HepG2 (cell line): ENCODE results near the gene RARG. TPM values are rescaled to one million over a fixed set of nuclear protein-coding genes. Genes with fewer than 3 reads are reported as not detected.
A peak's percentile ranks its signal among the peaks of the same experiment; 100 is the strongest.

Experiments
- ARID3A ChIP-seq: IDR thresholded peaks from 2 replicates; pipeline ENCODE4 v1.6.1; 2012; ENCODE audit warnings: low read depth, low read length, improper control_type of control experiment
- CERS6 ChIP-seq: sonication (generic); formaldehyde crosslinking; IDR thresholded peaks from 2 replicates; pipeline ENCODE4 v1.5.0; 2020; ENCODE audit warnings: missing genetic modification reagents
- GLI4 ChIP-seq: sonication (generic); formaldehyde crosslinking; IDR thresholded peaks from 2 replicates; pipeline ENCODE4 v1.5.1; 2020; ENCODE audit warnings: missing genetic modification reagents, mild to moderate bottlenecking, moderate library complexity, borderline replicate concordance
- GMEB1 ChIP-seq: sonication (generic); formaldehyde crosslinking; IDR thresholded peaks from 2 replicates; pipeline ENCODE4 v1.5.1; 2020; ENCODE audit warnings: missing genetic modification reagents, mild to moderate bottlenecking, borderline replicate concordance
- LBX2 ChIP-seq: sonication (generic); formaldehyde crosslinking; IDR thresholded peaks from 2 replicates; pipeline ENCODE4 v1.5.0; 2020; ENCODE audit warnings: missing genetic modification reagents, mild to moderate bottlenecking, borderline replicate concordance
- NKX3-1 ChIP-seq: sonication (generic); formaldehyde crosslinking; IDR thresholded peaks from 2 replicates; pipeline ENCODE4 v1.5.0; 2020; ENCODE audit warnings: missing genetic modification reagents
- NR2F1 ChIP-seq, 2 experiments: fragments of 450-650 bp in 1 of 2; formaldehyde crosslinking in 1 of 2; IDR thresholded peaks; 2 replicates each; pipeline versions ENCODE4 v1.5.0 to v1.6.1; 2016 to 2020; ENCODE audit warnings: mild to moderate bottlenecking in 1 of 2, missing compliant biosample characterization in 1 of 2, missing genetic modification reagents in 1 of 2, moderate library complexity in 1 of 2
- PCBP2 ChIP-seq: fragments of 200-400 bp; formaldehyde crosslinking; optimal IDR thresholded peaks from 2 replicates; pipeline ENCODE3; 2018; ENCODE audit warnings: low read length, low read depth; ENCODE audit not compliant: poor library complexity, severe bottlenecking
- POGZ ChIP-seq: sonication (generic); formaldehyde crosslinking; IDR thresholded peaks from 2 replicates; pipeline ENCODE4 v1.4.0; 2020; ENCODE audit warnings: mild to moderate bottlenecking, missing genetic modification reagents
- RNF2 ChIP-seq: fragments of 450-650 bp; conservative IDR thresholded peaks from 2 replicates; pipeline ENCODE4 v1.6.1; 2016; ENCODE audit warnings: low read depth
- SIN3B ChIP-seq: fragments of 150-350 bp; IDR thresholded peaks from 2 replicates; pipeline ENCODE4 v1.6.1; 2014; ENCODE audit warnings: low read length
- SNAI1 ChIP-seq: sonication (generic); formaldehyde crosslinking; IDR thresholded peaks from 2 replicates; pipeline ENCODE4 v1.5.0; 2020; ENCODE audit warnings: mild to moderate bottlenecking, missing genetic modification reagents, borderline replicate concordance
- TRIM24 ChIP-seq: sonication (generic); formaldehyde crosslinking; IDR thresholded peaks from 2 replicates; pipeline ENCODE4 v1.8.0; 2022; ENCODE audit warnings: mild to moderate bottlenecking, missing genetic modification reagents
- ZBTB42 ChIP-seq: sonication (generic); formaldehyde crosslinking; IDR thresholded peaks from 2 replicates; pipeline ENCODE4 v1.5.0; 2020; ENCODE audit warnings: mild to moderate bottlenecking, missing genetic modification reagents
- ZNF225 ChIP-seq: sonication (generic); formaldehyde crosslinking; IDR thresholded peaks from 2 replicates; pipeline ENCODE4 v1.4.0; 2020; ENCODE audit warnings: mild to moderate bottlenecking, missing genetic modification reagents
- ZNF331 ChIP-seq: sonication (generic); formaldehyde crosslinking; IDR thresholded peaks from 2 replicates; pipeline ENCODE4 v1.4.0; 2020; ENCODE audit warnings: missing genetic modification reagents
- ZNF383 ChIP-seq: sonication (generic); formaldehyde crosslinking; IDR thresholded peaks from 2 replicates; pipeline ENCODE4 v1.4.0; 2020; ENCODE audit warnings: missing genetic modification reagents, mild to moderate bottlenecking, borderline replicate concordance
- ZNF546 ChIP-seq: sonication (generic); formaldehyde crosslinking; conservative IDR thresholded peaks from 2 replicates; pipeline ENCODE4 v1.8.1; 2023; ENCODE audit warnings: mild to moderate bottlenecking, missing genetic modification reagents
- ZNF563 ChIP-seq: sonication (generic); formaldehyde crosslinking; IDR thresholded peaks from 2 replicates; pipeline ENCODE4 v1.8.0; 2022; ENCODE audit warnings: mild to moderate bottlenecking, moderate library complexity, missing genetic modification reagents
- ZNF564 ChIP-seq: sonication (generic); formaldehyde crosslinking; IDR thresholded peaks from 2 replicates; pipeline ENCODE4 v1.8.1; 2023; ENCODE audit warnings: mild to moderate bottlenecking, missing genetic modification reagents
- ZNF709 ChIP-seq: sonication (generic); formaldehyde crosslinking; IDR thresholded peaks from 2 replicates; pipeline ENCODE4 v1.5.0; 2020; ENCODE audit warnings: mild to moderate bottlenecking, missing genetic modification reagents
- ZNF775 ChIP-seq: sonication (generic); formaldehyde crosslinking; IDR thresholded peaks from 2 replicates; pipeline ENCODE4 v1.4.0; 2020; ENCODE audit warnings: missing genetic modification reagents, mild to moderate bottlenecking, moderate library complexity, borderline replicate concordance
- ZNF777 ChIP-seq: sonication (generic); formaldehyde crosslinking; IDR thresholded peaks from 2 replicates; pipeline ENCODE4 v1.4.0; 2020; ENCODE audit warnings: missing genetic modification reagents
- polyA plus RNA-seq, 8 experiments: library from polyadenylated mRNA; depleted of rRNA in 3 of 8; stranded (reverse) in 7 of 8; unstranded in 1 of 8; fragments of >200 nt; fragmentation: Illumina TruSeq in 4 of 8; extraction: Trizol in 4 of 8; gene quantifications; 2 replicates each; pipeline versions ENCODE4 v1.2.1 to v1.2.3, GENCODE V29; 2011 to 2016; ENCODE audit warnings: low read depth in 4 of 8, missing spikeins in 1 of 8, mixed read lengths in 1 of 8; ENCODE audit not compliant: insufficient read depth in 1 of 8
- total RNA-seq, 5 experiments: library from RNA; depleted of rRNA; stranded (reverse); fragments of >200 nt; fragmentation: Illumina TruSeq; extraction: Trizol; gene quantifications; 2 replicates each; pipeline ENCODE4 v1.2.3, GENCODE V29; 2016; ENCODE audit warnings: low read depth in 1 of 5
- TF ChIP-seq, protein P1 (sequence below): IDR thresholded peaks from 2 replicates; pipeline ENCODE4 v1.6.1; 2016; ENCODE audit warnings: low read depth, borderline replicate concordance
- TF ChIP-seq, protein P2 (sequence below): sonication (generic); formaldehyde crosslinking; IDR thresholded peaks from 2 replicates; pipeline ENCODE4 v1.4.0; 2020; ENCODE audit warnings: mild to moderate bottlenecking, missing genetic modification reagents

The RARG gene
- total and polyA plus RNA-seq, 2 of the 13 experiments (the other 11 are each of a cell fraction or from before 2014, with no cell fraction given) = 0.77 to 1.5 TPM

DNA sequence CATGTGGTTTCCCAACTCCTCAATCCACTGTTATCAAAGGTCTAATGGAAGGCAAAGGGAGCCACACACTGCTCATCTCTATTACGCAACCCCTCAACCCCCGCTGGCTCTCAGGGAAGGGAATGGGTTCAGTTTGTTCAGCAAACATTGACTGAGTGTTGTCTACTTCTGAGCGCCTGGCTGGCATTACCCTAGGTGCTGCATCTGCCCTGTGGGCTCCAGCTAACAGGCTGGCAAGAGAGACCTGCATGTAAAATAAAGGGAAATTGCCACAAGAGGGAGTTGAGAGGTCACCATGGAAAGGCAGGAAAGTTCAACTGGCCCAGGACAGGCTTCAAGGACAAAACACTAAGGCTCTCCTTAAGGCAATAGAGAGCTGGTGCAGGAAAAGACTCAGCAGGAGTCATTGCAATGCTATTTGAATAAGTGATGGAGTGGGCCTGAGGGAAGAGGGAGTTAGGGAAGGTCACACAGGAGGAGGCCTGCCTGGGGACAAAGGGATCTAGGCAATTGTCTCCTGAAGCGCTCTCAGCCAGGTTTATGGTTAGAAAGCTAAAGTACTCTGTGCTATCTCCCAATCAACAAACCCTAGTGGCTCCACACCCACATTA, 57.0 kb downstream of the RARG start (continued):
- TF ChIP-seq GMEB1 (CRISPR knock-in tag) (no peak; the same call in 1 of the 2 replicates), ZNF546 (no peak), ZNF331 (CRISPR knock-in tag) (peak; percentile 95), ZNF777 (CRISPR knock-in tag) (no peak), LBX2 (CRISPR knock-in tag) (no peak), ZBTB42 (CRISPR knock-in tag) (no peak), SIN3B (no peak), ZNF563 (CRISPR knock-in tag) (no peak), POGZ (CRISPR knock-in tag) (peak; percentile 27; the same call in 1 of the 2 replicates), NKX3-1 (CRISPR knock-in tag) (no peak), ZNF225 (CRISPR knock-in tag) (no peak), ZNF564 (CRISPR knock-in tag) (peak; percentile 53; the same call in 1 of the 2 replicates), CERS6 (no peak), SNAI1 (CRISPR knock-in tag) (no peak), TRIM24 (CRISPR knock-in tag) (no peak), GLI4 (CRISPR knock-in tag) (no peak), ZNF709 (CRISPR knock-in tag) (no peak; the same call in 1 of the 2 replicates), PCBP2 (no peak), NR2F1 (CRISPR knock-in tag; IDR thresholded peaks at IDR 0.05) (0 out of 4 replicates have a peak, but pooled peaks of 1 of the 2 experiments have one; percentile 17), ZNF383 (CRISPR knock-in tag) (no peak), ARID3A (peak; percentile 35; the same call in 1 of the 2 replicates), ZNF775 (CRISPR knock-in tag) (no peak), RNF2 (no peak)
- TF ChIP-seq, protein P1, sequence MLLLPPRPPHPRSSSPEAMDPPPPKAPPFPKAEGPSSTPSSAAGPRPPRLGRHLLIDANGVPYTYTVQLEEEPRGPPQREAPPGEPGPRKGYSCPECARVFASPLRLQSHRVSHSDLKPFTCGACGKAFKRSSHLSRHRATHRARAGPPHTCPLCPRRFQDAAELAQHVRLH (CRISPR knock-in tag) = peak; percentile 48; the same call in 1 of the 2 replicates
- TF ChIP-seq, protein P2, sequence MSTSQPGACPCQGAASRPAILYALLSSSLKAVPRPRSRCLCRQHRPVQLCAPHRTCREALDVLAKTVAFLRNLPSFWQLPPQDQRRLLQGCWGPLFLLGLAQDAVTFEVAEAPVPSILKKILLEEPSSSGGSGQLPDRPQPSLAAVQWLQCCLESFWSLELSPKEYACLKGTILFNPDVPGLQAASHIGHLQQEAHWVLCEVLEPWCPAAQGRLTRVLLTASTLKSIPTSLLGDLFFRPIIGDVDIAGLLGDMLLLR (CRISPR knock-in tag) = no peak
